Hepatocyte (in vitro differentiated cells): ENCODE measurements around the gene TMPRSS6. TPM values are rescaled to one million over a fixed set of nuclear protein-coding genes. Genes with fewer than 3 reads are reported as not detected.

ENCODE experiments used
- DNase-seq: peaks from one replicate; pipeline ENCODE4 v3.0.0-alpha.2; 2016; ENCODE audit warnings: low spot score
- H2AFZ ChIP-seq: fragments of 200-600 bp; sonication (generic); 2 replicates; pipeline ENCODE4 v1.6.0; 2016; ENCODE audit warnings: antibody characterized with exemption, mild to moderate bottlenecking
- H3K27ac ChIP-seq: fragments of 200-600 bp; sonication (generic); 2 replicates; pipeline ENCODE4 v1.5.1; 2016; ENCODE audit warnings: mild to moderate bottlenecking
- H3K27me3 ChIP-seq: fragments of 200-600 bp; sonication (generic); 2 replicates; pipeline ENCODE4 v1.6.1; 2016
- H3K36me3 ChIP-seq: fragments of 200-600 bp; sonication (generic); replicated peaks from 2 replicates; pipeline ENCODE4 v1.5.1; 2016; ENCODE audit warnings: low read depth; ENCODE audit not compliant: insufficient read depth
- H3K4me1 ChIP-seq: fragments of 200-600 bp; sonication (generic); 2 replicates; pipeline ENCODE4 v1.5.1; 2016; ENCODE audit warnings: mild to moderate bottlenecking, moderate library complexity; ENCODE audit not compliant: insufficient read depth
- H3K4me2 ChIP-seq: fragments of 200-600 bp; sonication (generic); 2 replicates; pipeline ENCODE4 v1.6.0; 2016
- H3K4me3 ChIP-seq: fragments of 200-600 bp; sonication (generic); 2 replicates; pipeline ENCODE4 v1.5.1; 2016; ENCODE audit warnings: mild to moderate bottlenecking
- H3K79me2 ChIP-seq: fragments of 200-600 bp; sonication (generic); 2 replicates; pipeline ENCODE4 v1.6.0; 2017; ENCODE audit warnings: mild to moderate bottlenecking
- H3K9me2 ChIP-seq: fragments of 200-600 bp; sonication (generic); replicated peaks from 2 replicates; pipeline ENCODE4 v1.6.0; 2017; ENCODE audit warnings: mild to moderate bottlenecking; ENCODE audit not compliant: insufficient read depth
- H3K9me3 ChIP-seq: fragments of 200-600 bp; sonication (generic); 2 replicates; pipeline ENCODE4 v1.5.1; 2016; ENCODE audit warnings: low read depth, mild to moderate bottlenecking
- H4K20me1 ChIP-seq: fragments of 200-600 bp; sonication (generic); 2 replicates; pipeline ENCODE4 v1.6.0; 2016; ENCODE audit warnings: mild to moderate bottlenecking; ENCODE audit not compliant: insufficient read depth, poor library complexity, severe bottlenecking
- EZH2 ChIP-seq: fragments of 200-600 bp; sonication (generic); IDR thresholded peaks from 2 replicates; pipeline ENCODE4 v1.6.1; 2016; ENCODE audit warnings: antibody characterized with exemption, mild to moderate bottlenecking, borderline replicate concordance
- EZH2phosphoT487 ChIP-seq: fragments of 200-600 bp; sonication (generic); IDR thresholded peaks from one replicate; pipeline ENCODE4 v1.6.1; 2018; ENCODE audit warnings: antibody characterized with exemption, mild to moderate bottlenecking, low read depth, moderate library complexity; ENCODE audit not compliant: unreplicated experiment, severe bottlenecking
- WGBS: methylation state at CpG from one replicate; pipeline ENCODE4 v1.1.6; 2016; ENCODE audit warnings: low lambda C conversion rate; ENCODE audit errors: missing lambda C conversion rate; 5-methylcytosine and 5-hydroxymethylcytosine counted together
- polyA plus RNA-seq: library from polyadenylated mRNA; unstranded; fragments of >200 nt; fragmentation: Nextera tagmentation; extraction: Ambion mirVana; gene quantifications from 2 replicates; pipeline ENCODE4 v1.2.1, GENCODE V29; 2016
- total RNA-seq: library from RNA; depleted of rRNA; stranded (reverse); fragments of >200 nt; gene quantifications from 2 replicates; pipeline ENCODE4 v1.2.3, GENCODE V29; 2014
- TF ChIP-seq, protein P1 (sequence below): fragments of 200-600 bp; sonication (generic); IDR thresholded peaks from 2 replicates; pipeline ENCODE4 v1.5.1; 2016; ENCODE audit warnings: antibody characterized with exemption, mild to moderate bottlenecking; ENCODE audit not compliant: poor library complexity

Gene TMPRSS6
- total and polyA plus RNA-seq, 2 experiments from 2014 or later: 34.4 to 49.8 TPM

DNA sequence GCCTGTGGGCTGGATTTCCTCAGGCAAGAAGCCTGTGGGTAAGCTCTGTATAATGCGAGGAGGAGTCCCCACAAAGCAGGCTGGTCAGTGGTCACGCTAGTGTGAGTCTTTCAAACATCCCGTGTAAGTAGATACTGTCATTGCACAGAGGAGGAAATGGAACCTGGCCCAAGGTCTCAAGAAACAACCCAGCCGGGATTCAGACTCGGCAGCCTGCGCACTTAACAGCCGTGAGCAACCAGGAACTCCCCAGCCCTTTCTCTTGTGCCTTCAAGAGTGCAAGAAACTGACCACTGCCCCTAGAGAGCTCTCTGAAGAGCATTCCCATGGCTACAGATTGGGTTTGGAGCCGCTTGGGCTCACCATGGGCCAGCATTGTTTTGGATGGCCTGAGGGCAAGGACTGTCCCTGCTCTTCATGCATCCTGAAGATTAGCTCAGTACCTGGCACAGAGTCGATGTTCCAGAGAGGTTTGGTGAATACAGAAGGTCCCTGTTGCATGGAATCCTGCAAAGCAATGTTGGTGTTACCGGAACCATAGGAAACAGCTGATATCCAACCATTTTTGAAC is 83.9 kb downstream of the TMPRSS6 start:
- no peaks in the 10 kb centered on the region for H3K9me2 ChIP-seq
- H4K20me1 ChIP-seq: peaks cover 15% of the 10 kb centered on the region
- peaks cover 23% of the 10 kb centered on the region for H3K4me1 ChIP-seq
- H2AFZ ChIP-seq: no peak overlapping the region
- 83% methylated on average over 10 of the region's 10 CpGs for WGBS
- DNase-seq: no peak
- H3K27ac ChIP-seq: no peak overlapping the region
- peaks cover 40% of the 10 kb centered on the region for H3K79me2 ChIP-seq
- no peaks in the 10 kb centered on the region for H3K36me3 ChIP-seq
- TF ChIP-seq EZH2: no peak
- TF ChIP-seq, protein P1, sequence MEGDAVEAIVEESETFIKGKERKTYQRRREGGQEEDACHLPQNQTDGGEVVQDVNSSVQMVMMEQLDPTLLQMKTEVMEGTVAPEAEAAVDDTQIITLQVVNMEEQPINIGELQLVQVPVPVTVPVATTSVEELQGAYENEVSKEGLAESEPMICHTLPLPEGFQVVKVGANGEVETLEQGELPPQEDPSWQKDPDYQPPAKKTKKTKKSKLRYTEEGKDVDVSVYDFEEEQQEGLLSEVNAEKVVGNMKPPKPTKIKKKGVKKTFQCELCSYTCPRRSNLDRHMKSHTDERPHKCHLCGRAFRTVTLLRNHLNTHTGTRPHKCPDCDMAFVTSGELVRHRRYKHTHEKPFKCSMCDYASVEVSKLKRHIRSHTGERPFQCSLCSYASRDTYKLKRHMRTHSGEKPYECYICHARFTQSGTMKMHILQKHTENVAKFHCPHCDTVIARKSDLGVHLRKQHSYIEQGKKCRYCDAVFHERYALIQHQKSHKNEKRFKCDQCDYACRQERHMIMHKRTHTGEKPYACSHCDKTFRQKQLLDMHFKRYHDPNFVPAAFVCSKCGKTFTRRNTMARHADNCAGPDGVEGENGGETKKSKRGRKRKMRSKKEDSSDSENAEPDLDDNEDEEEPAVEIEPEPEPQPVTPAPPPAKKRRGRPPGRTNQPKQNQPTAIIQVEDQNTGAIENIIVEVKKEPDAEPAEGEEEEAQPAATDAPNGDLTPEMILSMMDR: no peak
- no peak for TF ChIP-seq EZH2phosphoT487
- H3K9me3 ChIP-seq: no peaks in the 10 kb centered on the region
- H3K27me3 ChIP-seq: no peaks in the 10 kb centered on the region
- H3K4me2 ChIP-seq: no peak overlapping the region
- no peak overlapping the region for H3K4me3 ChIP-seq

DNA sequence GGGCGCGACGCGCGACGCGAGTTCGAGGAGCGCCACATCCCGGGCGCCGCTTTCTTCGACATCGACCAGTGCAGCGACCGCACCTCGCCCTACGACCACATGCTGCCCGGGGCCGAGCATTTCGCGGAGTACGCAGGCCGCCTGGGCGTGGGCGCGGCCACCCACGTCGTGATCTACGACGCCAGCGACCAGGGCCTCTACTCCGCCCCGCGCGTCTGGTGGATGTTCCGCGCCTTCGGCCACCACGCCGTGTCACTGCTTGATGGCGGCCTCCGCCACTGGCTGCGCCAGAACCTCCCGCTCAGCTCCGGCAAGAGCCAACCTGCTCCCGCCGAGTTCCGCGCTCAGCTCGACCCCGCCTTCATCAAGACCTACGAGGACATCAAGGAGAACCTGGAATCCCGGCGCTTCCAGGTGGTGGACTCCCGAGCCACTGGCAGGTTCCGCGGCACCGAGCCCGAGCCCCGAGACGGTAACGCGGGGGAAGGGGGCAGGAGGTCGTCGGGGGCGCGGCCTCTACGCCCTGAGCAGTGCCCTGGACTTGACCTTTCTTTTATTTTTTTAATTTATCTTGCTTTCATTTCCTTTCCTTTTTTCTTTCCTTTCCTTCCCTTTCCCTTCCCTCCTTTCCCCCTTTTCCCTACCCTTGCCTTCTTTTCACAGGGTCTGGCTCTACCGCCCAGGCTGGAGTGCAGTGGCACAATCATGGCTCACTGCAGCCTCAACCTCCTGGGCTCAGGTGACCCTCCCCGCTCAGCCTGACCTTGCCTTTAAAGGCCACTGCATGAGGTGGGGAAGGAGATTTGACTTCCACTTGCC is 85.0 kb downstream of the TMPRSS6 start:
- Histone ChIP-seq H4K20me1 (peaks cover 15% of the 10 kb centered on the region), H3K27me3 (no peaks in the 10 kb centered on the region), H3K79me2 (peaks cover 50% of the 10 kb centered on the region), H3K36me3 (no peaks in the 10 kb centered on the region), H3K4me1 (peaks cover 26% of the 10 kb centered on the region), H3K9me2 (no peaks in the 10 kb centered on the region), H2AFZ (no peak overlapping the region), H3K4me2 (no peak overlapping the region), H3K4me3 (no peak overlapping the region), H3K9me3 (no peaks in the 10 kb centered on the region), H3K27ac (no peak overlapping the region)
- no peak for DNase-seq
- WGBS: 98% methylated on average over 64 of the region's 71 CpGs
- TF ChIP-seq, protein P1: no peak
- TF ChIP-seq EZH2 (no peak), EZH2phosphoT487 (no peak)

DNA sequence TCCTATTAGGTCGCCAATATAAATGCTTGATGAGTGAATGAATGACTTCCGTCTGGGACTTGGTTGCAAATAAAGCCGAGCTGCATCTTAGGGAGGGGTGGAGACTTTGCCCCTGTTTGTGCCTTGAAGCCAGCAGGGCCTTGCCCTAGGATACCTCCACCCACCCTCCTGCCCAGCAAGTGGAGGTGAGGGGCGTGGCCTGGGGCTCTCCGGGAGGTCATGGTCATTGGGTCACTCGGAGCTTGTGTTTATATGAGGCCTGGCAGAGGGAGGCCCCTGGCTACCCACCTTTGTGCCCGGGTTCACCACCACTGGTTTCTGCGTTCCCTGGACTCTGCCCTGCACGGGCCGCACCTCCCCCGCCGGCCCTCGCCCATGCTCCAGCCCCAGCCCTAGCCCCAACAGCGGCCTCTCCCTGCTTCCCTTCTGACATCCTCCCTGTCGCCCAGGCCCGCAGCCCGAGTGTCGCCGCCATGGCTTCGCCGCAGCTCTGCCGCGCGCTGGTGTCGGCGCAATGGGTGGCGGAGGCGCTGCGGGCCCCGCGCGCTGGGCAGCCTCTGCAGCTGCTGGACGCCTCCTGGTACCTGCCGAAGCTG is 85.7 kb downstream of the TMPRSS6 start:
- WGBS: 95% methylated on average over 34 of the region's 34 CpGs
- no peak for DNase-seq
- no peak overlapping the region for H2AFZ ChIP-seq
- TF ChIP-seq EZH2phosphoT487: no peak
- H3K36me3 ChIP-seq: no peaks in the 10 kb centered on the region
- no peaks in the 10 kb centered on the region for H3K27me3 ChIP-seq
- peaks cover 26% of the 10 kb centered on the region for H3K4me1 ChIP-seq
- no peaks in the 10 kb centered on the region for H3K9me2 ChIP-seq
- H4K20me1 ChIP-seq: peaks cover 15% of the 10 kb centered on the region
- peaks cover 50% of the 10 kb centered on the region for H3K79me2 ChIP-seq
- no peak overlapping the region for H3K4me3 ChIP-seq
- no peak overlapping the region for H3K4me2 ChIP-seq
- H3K27ac ChIP-seq: no peak overlapping the region
- H3K9me3 ChIP-seq: no peaks in the 10 kb centered on the region
